Liver (tissue), 3 donors: ENCODE data around the gene LRP4.

Source experiments
- ATF3 ChIP-seq: IDR thresholded peaks from 2 replicates; pipeline ENCODE4 v1.6.1; 2016; ENCODE audit warnings: antibody characterized with exemption
- CTCF ChIP-seq: fragments of 150-350 bp; IDR thresholded peaks from 2 replicates; pipeline ENCODE4 v1.5.1; 2017; ENCODE audit warnings: improper control_type of control experiment, low read depth, low read length; ENCODE audit not compliant: missing input control
- FOXA1 ChIP-seq: IDR thresholded peaks from 2 replicates; pipeline ENCODE4 v1.6.1; 2016; ENCODE audit warnings: antibody characterized with exemption
- GABPA ChIP-seq, 2 donors: IDR thresholded peaks in 1 of 2; conservative IDR thresholded peaks in 1 of 2; 2 replicates each; pipeline ENCODE4 v1.6.1; 2016; ENCODE audit warnings: antibody characterized with exemption in 2 of 2, mild to moderate bottlenecking in 1 of 2, moderate library complexity in 1 of 2
- HNF4A ChIP-seq, 2 donors: conservative IDR thresholded peaks; 2 replicates each; pipeline ENCODE4 v1.6.1; 2016; ENCODE audit warnings: antibody characterized with exemption in 2 of 2, mild to moderate bottlenecking in 2 of 2
- JUND ChIP-seq, 2 donors: IDR thresholded peaks; 2 replicates each; pipeline ENCODE4 v1.6.1; 2016; ENCODE audit warnings: antibody characterized with exemption in 2 of 2
- MAX ChIP-seq: IDR thresholded peaks from 2 replicates; pipeline ENCODE4 v1.6.1; 2016; ENCODE audit warnings: antibody characterized with exemption
- NR2F2 ChIP-seq: IDR thresholded peaks from 2 replicates; pipeline ENCODE4 v1.6.1; 2016; ENCODE audit warnings: antibody characterized with exemption
- RAD21 ChIP-seq, 2 donors: IDR thresholded peaks; 2 replicates each; pipeline ENCODE4 v1.6.1; 2016; ENCODE audit warnings: antibody characterized with exemption in 2 of 2, mild to moderate bottlenecking in 2 of 2
- REST ChIP-seq: IDR thresholded peaks from 2 replicates; pipeline ENCODE4 v1.6.1; 2016; ENCODE audit warnings: antibody characterized with exemption, mild to moderate bottlenecking
- RXRA ChIP-seq, 2 donors: IDR thresholded peaks; 2 replicates each; pipeline ENCODE4 v1.6.1; 2017 to 2018; ENCODE audit warnings: antibody characterized with exemption in 2 of 2, mild to moderate bottlenecking in 1 of 2
- TAF1 ChIP-seq: conservative IDR thresholded peaks from 2 replicates; pipeline ENCODE4 v1.6.1; 2016; ENCODE audit warnings: antibody characterized with exemption, mild to moderate bottlenecking
- YY1 ChIP-seq: IDR thresholded peaks from 2 replicates; pipeline ENCODE4 v1.6.1; 2016; ENCODE audit warnings: antibody characterized with exemption, mild to moderate bottlenecking
- ZBTB33 ChIP-seq: IDR thresholded peaks from 2 replicates; pipeline ENCODE4 v1.6.1; 2016; ENCODE audit warnings: antibody characterized with exemption
- donor health status: healthy.
- donor health status: healthy.

GRCh38 chr11:46834821-46835220 lies 83.5 kb downstream of the LRP4 start:
- TF ChIP-seq CTCF (no peak), HNF4A (conservative IDR thresholded peaks at IDR 0.05) (no peak), GABPA (IDR thresholded peaks at IDR 0.05 in 1 of 2, conservative IDR thresholded peaks at IDR 0.05 in 1 of 2) (no peak), REST (no peak), FOXA1 (no peak), RAD21 (IDR thresholded peaks at IDR 0.05) (no peak), JUND (IDR thresholded peaks at IDR 0.05) (no peak), ATF3 (no peak), NR2F2 (no peak), RXRA (IDR thresholded peaks at IDR 0.05) (no peak), MAX (no peak), TAF1 (no peak), ZBTB33 (no peak), YY1 (no peak)
